ENCODE results near the gene NAA40. TPM values are rescaled to one million over a fixed set of nuclear protein-coding genes. Genes with fewer than 3 reads are reported as not detected.

Gene NAA40
- total and polyA plus RNA-seq, 5 donors from 2014 or later = 7.4 to 18.7 (median 7.5) TPM

- Mint-ChIP-seq H3K27me3 (peaks cover 30% of the 10 kb centered on the region), H3K36me3 (no peaks in the 10 kb centered on the region), H3K4me1 (peaks cover 0 to 21% (median 7%) of the 10 kb centered on the region in 4 donors), H3K4me3 (peak overlapping the region in 1 of 4 donors; percentile 77), H3K27ac (no peak overlapping the region), H3K9me3 (peaks cover 0 to 1% (median 0%) of the 10 kb centered on the region in 7 donors)
- no peak for DNase-seq
- Histone ChIP-seq H3K36me3 (ENCODE audit: control insufficient read depth, insufficient read depth, low read length) (no peaks in the 10 kb centered on the region), H3K9me3 (ENCODE audit: control insufficient read depth in 2 of 2, low read length in 2 of 2) (no peaks in the 10 kb centered on the region), H3K27me3 (ENCODE audit: control insufficient read depth, insufficient read depth, low read length) (peaks cover 2% of the 10 kb centered on the region), H3K4me3 (ENCODE audit: low read depth, low read length) (no peak overlapping the region), H3K27ac (ENCODE audit: insufficient read depth, low read length, poor library complexity, severe bottlenecking) (no peak overlapping the region), H3K4me1 (ENCODE audit: control insufficient read depth, insufficient read depth, low read length, poor library complexity, severe bottlenecking) (peaks cover 33% of the 10 kb centered on the region)
- no peak for ATAC-seq (ENCODE audit: low read depth in 2 of 2)
Measured at GRCh38 chr11:63920126-63920938, 18.5 kb upstream of the NAA40 start.

- Histone ChIP-seq H3K27ac (ENCODE audit: insufficient read depth, low read length, poor library complexity, severe bottlenecking) (no peak overlapping the region), H3K4me1 (ENCODE audit: control insufficient read depth, insufficient read depth, low read length, poor library complexity, severe bottlenecking) (peaks cover 28% of the 10 kb centered on the region), H3K36me3 (ENCODE audit: control insufficient read depth, insufficient read depth, low read length) (no peaks in the 10 kb centered on the region), H3K9me3 (ENCODE audit: control insufficient read depth in 2 of 2, low read length in 2 of 2) (no peaks in the 10 kb centered on the region), H3K27me3 (ENCODE audit: control insufficient read depth, insufficient read depth, low read length) (peaks cover 2% of the 10 kb centered on the region), H3K4me3 (ENCODE audit: low read depth, low read length) (no peak overlapping the region)
- Mint-ChIP-seq H3K36me3 (no peaks in the 10 kb centered on the region), H3K4me1 (peaks cover 0 to 21% (median 7%) of the 10 kb centered on the region in 4 donors), H3K4me3 (no peak overlapping the region), H3K27ac (no peak overlapping the region), H3K27me3 (peaks cover 30% of the 10 kb centered on the region), H3K9me3 (peaks cover 0 to 1% (median 0%) of the 10 kb centered on the region in 7 donors)
- ATAC-seq (ENCODE audit: low read depth in 2 of 2) (no peak), DNase-seq (no peak)
Measured at GRCh38 chr11:63920939-63921417, 17.8 kb upstream of the NAA40 start.

GRCh38 chr11:63922673-63923192 is 16.1 kb upstream of the NAA40 start:
- no peak overlapping the region for H3K4me3 ChIP-seq (ENCODE audit: low read depth, low read length)
- H3K36me3 ChIP-seq (ENCODE audit: control insufficient read depth, insufficient read depth, low read length) = no peaks in the 10 kb centered on the region
- Mint-ChIP-seq H3K4me1 (peaks cover 0 to 15% (median 5%) of the 10 kb centered on the region in 4 donors), H3K27ac (peak overlapping the region in 2 of 3 donors; percentile 16 to 43), H3K36me3 (no peaks in the 10 kb centered on the region), H3K27me3 (peaks cover 30% of the 10 kb centered on the region), H3K4me3 (no peak overlapping the region), H3K9me3 (peaks cover 0 to 1% (median 0%) of the 10 kb centered on the region in 7 donors)
- H3K9me3 ChIP-seq (ENCODE audit: control insufficient read depth in 2 of 2, low read length in 2 of 2) = no peaks in the 10 kb centered on the region
- peaks cover 2% of the 10 kb centered on the region for H3K27me3 ChIP-seq (ENCODE audit: control insufficient read depth, insufficient read depth, low read length)
- no peak for ATAC-seq (ENCODE audit: low read depth in 2 of 2)
- DNase-seq = no peak
- H3K4me1 ChIP-seq (ENCODE audit: control insufficient read depth, insufficient read depth, low read length, poor library complexity, severe bottlenecking) = peaks cover 15% of the 10 kb centered on the region
- no peak overlapping the region for H3K27ac ChIP-seq (ENCODE audit: insufficient read depth, low read length, poor library complexity, severe bottlenecking)

GRCh38 chr11:63923319-63923718 is 15.5 kb upstream of the NAA40 start:
- Histone ChIP-seq H3K4me1 (ENCODE audit: control insufficient read depth, insufficient read depth, low read length, poor library complexity, severe bottlenecking) (peaks cover 10% of the 10 kb centered on the region), H3K27me3 (ENCODE audit: control insufficient read depth, insufficient read depth, low read length) (peaks cover 2% of the 10 kb centered on the region), H3K36me3 (ENCODE audit: control insufficient read depth, insufficient read depth, low read length) (no peaks in the 10 kb centered on the region), H3K27ac (ENCODE audit: insufficient read depth, low read length, poor library complexity, severe bottlenecking) (no peak overlapping the region), H3K4me3 (ENCODE audit: low read depth, low read length) (no peak overlapping the region), H3K9me3 (ENCODE audit: control insufficient read depth in 2 of 2, low read length in 2 of 2) (no peaks in the 10 kb centered on the region)
- Mint-ChIP-seq H3K4me1 (peaks cover 0 to 14% (median 5%) of the 10 kb centered on the region in 4 donors), H3K9me3 (peaks cover 0 to 1% (median 0%) of the 10 kb centered on the region in 7 donors), H3K27me3 (peaks cover 30% of the 10 kb centered on the region), H3K27ac (no peak overlapping the region), H3K36me3 (no peaks in the 10 kb centered on the region), H3K4me3 (peak overlapping the region in 2 of 4 donors; percentile 0 to 61)
- DNase-seq = no peak
- no peak for ATAC-seq (ENCODE audit: low read depth in 2 of 2)

- Mint-ChIP-seq H3K4me1 (no peaks in the 10 kb centered on the region), H3K9me3 (peaks cover 0 to 2% (median 0%) of the 10 kb centered on the region in 7 donors)
- H3K4me3 ChIP-seq (ENCODE audit: low read depth, low read length) = no peak overlapping the region
Measured at GRCh38 chr11:63929616-63930015, 9.2 kb upstream of the NAA40 start.

GRCh38 chr11:63931045-63931444 is 7.8 kb upstream of the NAA40 start:
- Mint-ChIP-seq H3K36me3 (no peaks in the 10 kb centered on the region), H3K4me1 (no peaks in the 10 kb centered on the region), H3K27ac (no peak overlapping the region), H3K4me3 (no peak overlapping the region), H3K9me3 (peaks cover 0 to 2% (median 0%) of the 10 kb centered on the region in 7 donors), H3K27me3 (peaks cover 6% of the 10 kb centered on the region)
- Histone ChIP-seq H3K36me3 (ENCODE audit: control insufficient read depth, insufficient read depth, low read length) (no peaks in the 10 kb centered on the region), H3K4me3 (ENCODE audit: low read depth, low read length) (no peak overlapping the region), H3K27me3 (ENCODE audit: control insufficient read depth, insufficient read depth, low read length) (no peaks in the 10 kb centered on the region), H3K27ac (ENCODE audit: insufficient read depth, low read length, poor library complexity, severe bottlenecking) (no peak overlapping the region), H3K4me1 (ENCODE audit: control insufficient read depth, insufficient read depth, low read length, poor library complexity, severe bottlenecking) (no peaks in the 10 kb centered on the region), H3K9me3 (ENCODE audit: control insufficient read depth in 2 of 2, low read length in 2 of 2) (no peaks in the 10 kb centered on the region)
- ATAC-seq (ENCODE audit: low read depth in 2 of 2) (no peak), DNase-seq (no peak)

More at GRCh38 chr11:63929616-63930015, 9.2 kb upstream of the NAA40 start:
- H3K27me3 ChIP-seq (ENCODE audit: control insufficient read depth, insufficient read depth, low read length) = peaks cover 2% of the 10 kb centered on the region
- ATAC-seq (ENCODE audit: low read depth in 2 of 2) = no peak
- H3K27ac Mint-ChIP-seq = no peak overlapping the region
- no peaks in the 10 kb centered on the region for H3K36me3 Mint-ChIP-seq
- DNase-seq = no peak
- H3K27me3 Mint-ChIP-seq = peaks cover 7% of the 10 kb centered on the region
- no peaks in the 10 kb centered on the region for H3K4me1 ChIP-seq (ENCODE audit: control insufficient read depth, insufficient read depth, low read length, poor library complexity, severe bottlenecking)
- H3K36me3 ChIP-seq (ENCODE audit: control insufficient read depth, insufficient read depth, low read length) = no peaks in the 10 kb centered on the region
- no peak overlapping the region for H3K27ac ChIP-seq (ENCODE audit: insufficient read depth, low read length, poor library complexity, severe bottlenecking)
- H3K9me3 ChIP-seq (ENCODE audit: control insufficient read depth in 2 of 2, low read length in 2 of 2) = no peaks in the 10 kb centered on the region
- H3K4me3 Mint-ChIP-seq = no peak overlapping the region

- no peaks in the 10 kb centered on the region for H3K36me3 Mint-ChIP-seq
- Histone ChIP-seq H3K9me3 (ENCODE audit: control insufficient read depth in 2 of 2, low read length in 2 of 2) (no peaks in the 10 kb centered on the region), H3K4me1 (ENCODE audit: control insufficient read depth, insufficient read depth, low read length, poor library complexity, severe bottlenecking) (no peaks in the 10 kb centered on the region), H3K27ac (ENCODE audit: insufficient read depth, low read length, poor library complexity, severe bottlenecking) (no peak overlapping the region), H3K36me3 (ENCODE audit: control insufficient read depth, insufficient read depth, low read length) (no peaks in the 10 kb centered on the region), H3K4me3 (ENCODE audit: low read depth, low read length) (no peak overlapping the region), H3K27me3 (ENCODE audit: control insufficient read depth, insufficient read depth, low read length) (no peaks in the 10 kb centered on the region)
- H3K4me1 Mint-ChIP-seq = no peaks in the 10 kb centered on the region
- H3K4me3 Mint-ChIP-seq = no peak overlapping the region
- H3K27me3 Mint-ChIP-seq = peaks cover 6% of the 10 kb centered on the region
- peaks cover 0 to 2% (median 0%) of the 10 kb centered on the region in 7 donors for H3K9me3 Mint-ChIP-seq
- H3K27ac Mint-ChIP-seq = no peak overlapping the region
- no peak for ATAC-seq (ENCODE audit: low read depth in 2 of 2)
- DNase-seq = no peak
Measured at GRCh38 chr11:63931876-63932275, 6.9 kb upstream of the NAA40 start.

Measured in CD4-positive, CD25-positive, alpha-beta regulatory T cell (primary cell).